GM18505 (cell line): ENCODE results near the gene PTTG1IP.

Experiments used
- ATAC-seq: cut with Tn5 transposase; IDR thresholded peaks from one replicate; pipeline ENCODE4 v1.9.1; 2021; ENCODE audit not compliant: unreplicated experiment
- POLR2A ChIP-seq: IDR thresholded peaks from 4 replicates; pipeline ENCODE4 v1.6.1; 2011; ENCODE audit warnings: borderline replicate concordance; ENCODE audit not compliant: insufficient read depth, insufficient read length; ENCODE audit errors: extremely low read depth

Gene PTTG1IP, protein sequence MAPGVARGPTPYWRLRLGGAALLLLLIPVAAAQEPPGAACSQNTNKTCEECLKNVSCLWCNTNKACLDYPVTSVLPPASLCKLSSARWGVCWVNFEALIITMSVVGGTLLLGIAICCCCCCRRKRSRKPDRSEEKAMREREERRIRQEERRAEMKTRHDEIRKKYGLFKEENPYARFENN

DNA sequence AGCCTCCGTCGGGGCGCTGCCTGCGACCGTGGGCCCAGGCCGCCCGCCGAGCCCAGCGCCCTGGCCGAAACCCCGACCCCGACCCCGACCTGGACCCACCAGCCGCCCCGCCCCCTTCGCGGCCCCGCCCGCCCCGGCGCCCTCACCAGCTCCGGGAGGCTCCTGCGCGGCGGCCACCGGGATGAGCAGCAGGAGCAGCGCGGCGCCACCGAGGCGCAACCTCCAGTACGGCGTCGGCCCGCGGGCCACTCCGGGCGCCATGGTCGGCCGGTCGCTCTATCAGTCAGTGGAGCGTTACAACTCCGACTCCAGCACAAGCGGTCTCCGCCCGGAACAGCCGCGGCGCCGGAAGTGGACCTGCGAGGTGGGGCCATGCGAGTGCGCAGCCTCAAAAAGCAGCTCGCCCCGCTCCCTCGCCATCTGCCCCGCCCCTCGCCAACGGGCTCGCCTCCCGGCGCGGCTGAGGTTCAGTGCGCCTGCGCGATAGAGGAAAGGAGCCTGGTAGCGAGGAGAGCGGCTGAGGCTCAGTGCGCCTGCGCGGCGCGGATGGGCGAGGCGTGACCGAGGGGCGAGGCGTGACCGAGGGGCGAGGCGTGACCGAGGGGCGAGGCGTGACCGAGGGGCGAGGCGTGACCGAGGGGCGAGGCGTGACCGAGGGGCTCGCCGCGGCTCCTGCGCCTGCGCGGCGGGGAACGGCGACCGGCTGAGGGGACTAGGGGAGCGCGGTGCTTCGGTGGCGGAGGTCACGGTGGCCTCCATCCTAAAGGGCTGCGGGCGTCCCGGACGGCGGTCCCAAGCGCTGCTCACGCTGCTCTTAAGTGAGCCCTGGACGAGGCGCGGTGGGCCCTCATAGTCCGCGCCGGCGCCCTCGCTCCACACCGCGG lies at the start of gene PTTG1IP:
Gene PTTG1IP, minus strand, starts transcription at position 335 of the 884 bp plus-strand sequence. Its CDS starts 74 bp downstream, at position 261.
- peak; percentile 68 for ATAC-seq
- TF ChIP-seq POLR2A = peak; percentile 78

DNA sequence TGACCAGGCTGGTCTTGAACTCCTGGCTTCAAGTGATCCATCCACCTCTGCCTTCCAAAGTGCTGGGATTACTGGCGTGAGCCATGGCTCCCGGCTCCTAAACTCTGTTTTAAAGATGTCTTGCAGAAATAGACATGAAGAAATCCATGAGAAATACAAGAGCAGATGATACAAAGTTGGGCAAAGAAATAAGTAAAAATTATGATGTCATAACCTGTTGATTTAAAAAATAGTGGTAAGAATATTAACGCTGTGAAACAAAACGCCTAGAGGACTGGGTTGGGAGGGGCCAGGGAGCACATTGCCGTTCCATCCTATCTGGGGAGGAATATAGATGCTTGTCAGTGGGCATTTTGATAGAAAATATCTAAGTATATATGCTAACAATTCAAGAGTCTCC lies 48.4 kb upstream of the PTTG1IP start:
- no peak for ATAC-seq
- TF ChIP-seq POLR2A = no peak

DNA sequence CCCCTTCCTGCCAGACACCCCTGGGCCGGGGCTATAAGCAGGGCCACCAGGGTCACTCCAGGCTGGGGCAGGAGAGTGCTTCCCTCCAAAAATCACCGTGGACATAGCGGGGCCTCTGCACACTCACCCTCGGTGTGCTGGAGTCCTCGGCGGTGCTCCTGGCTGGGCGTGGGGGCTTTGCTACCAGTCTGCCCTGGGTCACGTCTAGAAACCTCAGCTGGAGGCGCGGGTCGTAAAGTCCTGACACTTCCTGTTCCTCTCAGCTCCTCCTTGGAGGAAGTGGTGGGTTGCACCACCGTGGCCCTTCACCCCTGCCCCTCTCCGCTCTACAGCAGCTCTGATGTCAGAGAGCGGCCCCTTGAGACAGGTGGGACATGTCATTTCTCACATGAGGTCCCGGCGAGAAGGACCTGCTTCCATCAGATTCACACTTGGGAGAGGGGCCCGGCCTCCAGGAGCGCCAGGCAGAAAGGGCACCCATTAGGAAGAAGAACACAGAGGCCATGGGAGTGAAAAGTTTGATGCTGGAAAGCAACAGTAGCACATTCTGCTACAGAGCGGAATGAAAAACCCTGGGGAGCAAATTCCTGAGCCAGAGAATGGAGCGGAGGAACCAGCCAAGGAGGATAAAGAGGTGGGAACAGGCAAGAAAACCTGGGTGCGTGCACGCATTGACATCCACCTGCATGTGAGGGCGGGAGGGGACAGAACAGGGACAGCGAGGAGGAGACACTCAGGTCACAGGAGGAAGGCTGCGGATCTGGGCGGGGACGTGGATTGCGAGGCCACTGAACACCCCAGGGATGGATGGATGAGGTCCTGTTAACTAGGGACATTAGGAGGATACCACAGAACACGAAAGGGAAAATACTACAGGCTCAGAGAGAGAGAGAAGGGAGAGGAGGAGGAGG lies 47.5 kb upstream of the PTTG1IP start, which contains the start of gene ITGB2:
Gene ITGB2, minus strand, starts transcription at position 206 of the 911 bp plus-strand sequence. CDS start 10,117 bp downstream, outside the sequence.
- ATAC-seq = no peak
- TF ChIP-seq POLR2A = peak; percentile 17

DNA sequence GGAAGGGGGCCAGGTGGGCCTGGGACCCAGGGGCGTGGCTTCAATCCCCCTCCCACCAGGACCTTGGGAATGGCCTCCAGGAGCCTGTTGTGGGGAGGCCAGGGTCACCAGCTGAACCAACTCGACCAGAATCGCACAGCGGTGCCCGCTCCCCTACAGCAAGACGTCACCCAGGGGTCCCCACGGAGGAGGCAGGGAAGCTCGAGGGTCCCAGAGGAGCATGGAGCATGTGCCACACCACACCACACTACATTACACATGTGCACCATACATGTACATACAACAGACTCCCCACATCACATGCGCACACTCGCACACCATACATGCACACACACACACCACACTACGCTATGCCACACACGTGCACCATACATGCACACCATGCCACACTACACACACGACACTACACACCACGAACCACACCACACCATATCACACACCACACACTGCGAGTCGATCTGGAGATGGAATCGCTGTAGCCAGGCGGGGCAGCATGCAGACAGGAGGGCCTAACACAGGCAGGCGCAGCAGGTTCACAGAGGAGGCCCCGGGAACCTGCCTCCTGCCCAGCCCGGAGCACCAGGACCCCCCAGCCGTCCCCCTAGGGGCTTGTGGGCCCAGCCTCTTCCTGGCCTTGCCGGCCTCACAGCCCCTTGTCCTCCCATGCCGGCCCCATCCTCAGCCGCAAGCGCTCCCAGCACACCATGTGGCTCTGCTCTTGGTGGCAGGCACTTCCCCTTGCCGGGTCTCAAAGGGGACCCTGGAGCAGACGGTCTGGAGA lies 46.6 kb upstream of the PTTG1IP start:
- no peak for TF ChIP-seq POLR2A
- no peak for ATAC-seq

DNA sequence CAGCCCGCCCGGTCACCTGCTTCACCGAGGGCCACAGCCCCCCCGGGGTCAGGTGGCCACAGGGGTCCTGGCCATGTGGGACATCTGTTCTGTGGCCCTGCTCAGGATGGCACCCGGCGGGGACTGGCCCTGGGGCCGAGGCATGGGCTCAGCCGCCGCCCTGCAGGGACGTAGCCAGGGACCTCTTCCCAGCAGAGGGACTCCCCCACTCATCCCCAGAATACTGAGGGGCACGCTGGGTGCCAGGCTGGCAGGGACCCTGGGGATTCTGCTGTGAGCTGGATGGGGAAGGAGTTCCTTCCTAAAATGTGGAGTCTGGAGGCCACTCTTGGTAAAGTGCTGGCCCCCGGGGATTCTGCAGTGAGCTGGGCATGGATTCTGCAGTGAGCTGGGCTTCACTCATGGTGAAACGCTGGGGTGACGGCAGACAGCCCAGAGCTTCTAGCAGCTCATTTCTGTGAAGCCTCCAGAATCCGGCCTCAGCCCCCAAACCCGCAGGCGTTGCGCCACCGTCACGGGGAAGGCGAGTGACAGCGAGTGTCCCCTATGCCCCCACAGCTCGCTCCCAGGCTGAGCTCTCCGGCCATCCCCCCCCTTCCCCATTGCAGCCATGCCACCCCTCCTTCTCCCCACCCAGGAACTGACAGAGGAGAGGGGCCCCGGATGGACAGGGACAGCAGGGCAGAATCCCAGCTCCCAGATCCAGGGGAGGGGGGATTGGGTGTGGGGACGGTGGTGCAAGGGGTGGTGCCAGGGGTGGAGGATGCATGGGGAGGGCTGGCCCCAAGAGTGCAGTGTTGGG lies 45.8 kb upstream of the PTTG1IP start:
- no peak for ATAC-seq
- TF ChIP-seq POLR2A = no peak

DNA sequence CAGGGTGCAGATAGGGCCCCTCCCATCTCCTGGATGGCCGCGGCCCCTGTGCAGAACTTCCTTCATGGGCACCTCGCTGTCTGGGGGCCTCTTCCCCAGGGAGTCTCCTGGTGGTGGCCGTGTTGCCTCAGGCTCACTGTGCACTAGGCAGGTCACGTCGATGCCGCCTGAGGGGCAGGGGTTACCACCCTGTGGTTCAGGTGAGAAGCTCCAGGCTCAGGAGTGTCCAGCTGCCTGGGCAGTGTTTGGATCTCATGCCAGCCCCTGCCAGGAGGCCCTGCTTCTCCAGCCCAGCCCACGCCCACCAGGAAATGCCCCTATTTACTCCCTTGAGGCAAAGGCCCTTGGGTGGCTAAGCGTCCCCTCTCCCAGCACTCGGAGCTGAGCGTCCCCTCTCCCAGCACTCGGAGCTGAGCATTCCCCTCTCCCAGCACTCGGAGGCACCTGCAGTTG lies 45.1 kb upstream of the PTTG1IP start:
- no peak for ATAC-seq
- TF ChIP-seq POLR2A = no peak

DNA sequence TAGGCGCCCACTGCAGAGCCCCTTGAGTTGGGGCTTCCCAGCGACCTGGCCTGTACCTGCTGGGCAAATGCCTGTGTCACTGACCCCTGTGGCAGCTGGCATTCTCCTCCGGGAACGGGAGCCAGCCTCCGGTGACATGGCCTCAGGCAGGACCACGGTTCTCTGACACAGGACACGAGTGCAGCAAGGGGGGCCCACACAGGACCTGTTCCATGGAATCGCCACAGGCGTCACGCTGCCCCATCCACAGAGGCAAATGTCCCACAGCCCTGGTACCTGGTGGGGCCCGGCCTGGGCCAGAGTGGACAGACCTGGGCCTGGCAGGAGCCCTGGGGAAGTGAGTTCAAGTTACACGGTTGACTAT lies 44.6 kb upstream of the PTTG1IP start:
- TF ChIP-seq POLR2A = no peak
- no peak for ATAC-seq

DNA sequence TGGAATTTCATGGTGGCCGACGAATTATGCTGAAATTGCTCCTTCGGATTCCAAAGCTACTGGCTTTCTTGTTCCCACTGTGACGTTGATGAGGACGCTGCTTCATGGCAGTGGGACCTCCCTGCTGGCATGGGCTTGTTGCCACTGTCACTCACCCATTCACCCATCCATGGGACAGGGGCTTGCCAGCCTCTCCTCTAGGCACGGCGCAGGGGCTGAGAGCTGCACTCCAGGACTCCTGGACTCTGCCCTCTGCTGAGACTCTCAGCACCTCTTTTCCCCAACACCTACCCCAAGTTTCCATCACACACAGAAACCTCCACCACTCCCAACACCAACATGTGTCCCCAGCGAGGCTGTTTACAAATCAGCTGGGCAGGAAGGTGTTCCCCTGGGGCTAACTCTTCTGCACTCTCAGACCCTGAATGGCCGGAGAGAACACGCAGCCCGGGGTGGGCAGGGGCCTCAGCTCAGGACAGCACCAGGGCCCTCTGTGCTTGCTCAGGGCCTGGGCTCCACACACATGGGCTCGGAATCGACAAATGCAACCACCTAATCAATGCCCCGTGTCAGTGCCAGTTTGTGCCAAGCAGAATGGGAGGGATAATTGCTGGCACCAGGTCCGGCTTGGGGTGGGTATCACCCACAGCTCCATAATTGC lies 44.1 kb upstream of the PTTG1IP start:
- no peak for TF ChIP-seq POLR2A
- ATAC-seq = no peak

DNA sequence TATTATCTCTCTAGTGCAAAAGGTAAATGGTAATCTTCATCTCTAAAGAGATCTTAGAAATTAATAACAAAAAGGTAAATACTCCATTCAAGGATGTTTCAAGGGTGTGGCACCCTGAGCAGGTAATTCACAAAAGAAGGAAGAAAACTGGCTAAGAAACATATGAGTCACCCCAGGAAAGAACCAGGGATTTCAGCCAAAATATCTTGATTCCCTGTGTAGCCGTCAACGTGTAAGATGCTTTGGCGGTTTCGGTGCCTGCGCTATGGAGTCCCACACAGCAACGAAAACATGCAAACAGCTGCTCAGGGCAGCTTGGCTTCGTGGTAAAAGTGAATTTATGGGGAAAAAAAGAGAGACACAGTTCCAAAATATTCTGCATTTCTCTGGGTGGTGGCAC lies 43.5 kb upstream of the PTTG1IP start:
- no peak for TF ChIP-seq POLR2A
- ATAC-seq = no peak

DNA sequence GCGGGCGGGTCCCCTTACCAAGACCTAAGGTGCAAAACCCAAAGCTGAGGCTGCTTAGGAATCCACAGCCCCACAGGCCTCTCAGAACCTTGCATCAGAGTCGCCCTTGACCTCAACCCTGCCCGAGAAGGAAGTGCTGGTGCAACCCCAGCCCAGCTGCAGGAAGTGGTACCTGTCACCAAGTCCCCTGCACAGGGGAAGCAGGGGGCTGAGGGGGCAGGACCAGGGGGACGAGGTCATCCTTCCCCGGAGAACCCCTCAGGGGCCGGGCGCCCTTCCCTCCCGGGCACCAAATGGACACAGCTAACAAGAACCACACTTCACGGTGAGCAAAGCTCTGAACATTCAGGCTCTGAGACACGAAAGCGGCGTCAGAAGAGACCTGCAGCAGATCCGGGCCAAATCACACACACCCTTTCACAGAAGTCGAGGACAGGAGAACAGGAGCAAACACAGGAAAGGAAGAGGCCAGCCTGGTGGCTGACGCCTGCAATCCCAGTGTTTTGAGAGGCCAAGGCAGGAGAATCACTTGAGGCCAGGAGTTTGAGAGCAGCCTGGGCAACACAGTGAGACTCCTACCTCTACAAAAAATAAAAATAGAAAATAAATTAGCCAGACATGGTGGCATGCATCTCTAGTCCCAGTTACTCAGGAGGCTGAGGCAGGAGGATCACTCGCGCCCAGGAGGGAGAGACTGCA lies 40.8 kb upstream of the PTTG1IP start:
- no peak for TF ChIP-seq POLR2A
- no peak for ATAC-seq
